HepG2 (cell line): ENCODE results near the gene SLC38A4. TPM values are rescaled to one million over a fixed set of nuclear protein-coding genes. Genes with fewer than 3 reads are reported as not detected.

Experiments
- ATAC-seq: fragments of 200-7000 bp; cut with Tn5 transposase; 3 replicates; pipeline ENCODE4 v1.9.1; 2020; ENCODE audit warnings: mild to moderate bottlenecking, moderate library complexity
- BruUV-seq: library from RNA; stranded (reverse); fragments of 400-500 nt; replicated peaks from 2 replicates; lab custom pipeline; 2021; lab: Mats Ljungman, UMichigan
- CTCF ChIA-PET: fragments of 300-600 bp; formaldehyde crosslinking; extraction: SDS; loops from one replicate; lab custom pipeline; 2021; ENCODE audit warnings: low total read pairs, inconsistent platforms, low intra/inter-chr PET ratio; lab: Yijun Ruan, JAX
- POLR2A ChIA-PET: fragments of 350-600 bp; sonication (Branson Sonifier 250); formaldehyde crosslinking; loops from one replicate; lab custom pipeline; 2020; ENCODE audit warnings: antibody characterized with exemption, inconsistent platforms; lab: Yijun Ruan, JAX
- DNase-seq: peaks from one replicate; pipeline ENCODE4 v3.0.0-alpha.2; 2015; ENCODE audit warnings: low spot score
- FAIRE-seq: peaks from 3 replicates; lab custom pipeline; 2011; peaks lifted over from hg19 to GRCh38; lab: Jason Lieb, UNC
- H2AFZ ChIP-seq: one replicate; pipeline ENCODE4 v1.6.1; 2011; ENCODE audit warnings: low read length, inconsistent platforms
- H3K27ac ChIP-seq: fragments of 300-600 bp; 3 replicates; pipeline ENCODE4 v1.8.0; 2011; ENCODE audit warnings: mixed run types, mild to moderate bottlenecking, mixed read lengths, low read length, inconsistent platforms; ENCODE audit not compliant: insufficient read depth; ENCODE audit errors: extremely low read length
- H3K27me3 ChIP-seq, 2 experiments: fragments of 200-600 bp in 1 of 2; 2 replicates in 1 of 2; 3 replicates in 1 of 2; pipeline versions ENCODE4 v1.6.0 to v1.8.0; 2011; ENCODE audit warnings: low read length in 2 of 2, mild to moderate bottlenecking in 2 of 2, moderate library complexity in 2 of 2, inconsistent platforms in 1 of 2; ENCODE audit not compliant: insufficient read depth in 2 of 2, control insufficient read depth in 1 of 2
- H3K36me3 ChIP-seq, 2 experiments: fragments of 200-600 bp in 1 of 2; replicated peaks in 1 of 2; 2 replicates in 1 of 2; 3 replicates in 1 of 2; pipeline versions ENCODE4 v1.5.1 to v1.8.0; 2011; ENCODE audit warnings: low read length in 2 of 2, inconsistent platforms in 1 of 2; ENCODE audit not compliant: insufficient read depth in 2 of 2, control insufficient read depth in 1 of 2
- H3K4me1 ChIP-seq: 2 replicates; pipeline ENCODE4 v1.5.1; 2012; ENCODE audit warnings: low read length, inconsistent platforms; ENCODE audit not compliant: insufficient read depth
- H3K4me2 ChIP-seq: 2 replicates; pipeline ENCODE4 v1.6.0; 2011; ENCODE audit warnings: low read depth, low read length, inconsistent platforms
- H3K4me3 ChIP-seq, 3 experiments: fragments of 200-600 bp in 1 of 3; sonication (generic), shearing (Covaris generic) in 1 of 3; replicated peaks in 1 of 3; 2 replicates each; pipeline ENCODE4 v1.5.1; 2011 to 2016; ENCODE audit warnings: low read length in 3 of 3, inconsistent platforms in 2 of 3, low read depth in 2 of 3, mild to moderate bottlenecking in 2 of 3, control low read depth in 1 of 3, mixed read lengths in 1 of 3; ENCODE audit not compliant: insufficient read depth in 1 of 3
- H3K79me2 ChIP-seq: one replicate; pipeline ENCODE4 v1.6.1; 2011; ENCODE audit warnings: low read length, inconsistent platforms; ENCODE audit not compliant: insufficient read depth
- H3K9ac ChIP-seq: 2 replicates; pipeline ENCODE4 v1.6.0; 2011; ENCODE audit warnings: mild to moderate bottlenecking, low read depth, low read length, inconsistent platforms; ENCODE audit not compliant: insufficient read depth
- H3K9me3 ChIP-seq: 2 replicates; pipeline ENCODE4 v1.5.1; 2012; ENCODE audit warnings: mild to moderate bottlenecking, low read length
- H4K20me1 ChIP-seq: 2 replicates; pipeline ENCODE4 v1.6.0; 2011; ENCODE audit warnings: inconsistent platforms, mild to moderate bottlenecking, low read length, moderate library complexity; ENCODE audit not compliant: insufficient read depth
- GTF2F1 ChIP-seq: fragments of 150-350 bp; IDR thresholded peaks from 2 replicates; pipeline ENCODE4 v1.6.1; 2014; ENCODE audit warnings: low read length
- HMG20B ChIP-seq: conservative IDR thresholded peaks from 2 replicates; pipeline ENCODE4 v1.6.1; 2016; ENCODE audit warnings: missing genetic modification reagents, missing compliant biosample characterization
- HNF4A ChIP-seq: sonication (generic); formaldehyde crosslinking; IDR thresholded peaks from 2 replicates; pipeline ENCODE4 v1.4.0; 2020; ENCODE audit warnings: missing genetic modification reagents
- MBNL3 ChIP-seq: fragments of 250-450 bp; sonication (Bioruptor Pico); conservative IDR thresholded peaks from 2 replicates; pipeline ENCODE4 v1.8.0; 2022; ENCODE audit warnings: mild to moderate bottlenecking, inconsistent platforms
- MXD4 ChIP-seq: IDR thresholded peaks from 2 replicates; pipeline ENCODE4 v1.6.1; 2016; ENCODE audit warnings: mild to moderate bottlenecking, missing biosample characterization, missing genetic modification reagents
- NFYC ChIP-seq: IDR thresholded peaks from 2 replicates; pipeline ENCODE4 v1.6.1; 2016; ENCODE audit warnings: missing genetic modification reagents, missing compliant biosample characterization
- PAX8 ChIP-seq: sonication (generic); formaldehyde crosslinking; IDR thresholded peaks from 2 replicates; pipeline ENCODE4 v1.8.0; 2022; ENCODE audit warnings: mild to moderate bottlenecking, missing genetic modification reagents, borderline replicate concordance
- REL ChIP-seq: sonication (generic); formaldehyde crosslinking; conservative IDR thresholded peaks from 2 replicates; pipeline ENCODE4 v1.8.0; 2022; ENCODE audit warnings: mild to moderate bottlenecking, missing genetic modification reagents, moderate library complexity
- SALL1 ChIP-seq: sonication (generic); formaldehyde crosslinking; IDR thresholded peaks from 2 replicates; pipeline ENCODE4 v1.8.0; 2022; ENCODE audit warnings: mild to moderate bottlenecking, missing genetic modification reagents
- SKI ChIP-seq: fragments of 450-650 bp; IDR thresholded peaks from one replicate; pipeline ENCODE4 v1.6.1; 2018; ENCODE audit warnings: mild to moderate bottlenecking; ENCODE audit not compliant: partially characterized antibody
- SMAD1 ChIP-seq: sonication (generic); formaldehyde crosslinking; IDR thresholded peaks from 2 replicates; pipeline ENCODE4 v1.4.0; 2020; ENCODE audit warnings: missing genetic modification reagents, low read depth, mild to moderate bottlenecking, borderline replicate concordance
- SOX13 ChIP-seq, 3 experiments: fragments of 450-650 bp in 1 of 3; sonication (generic) in 1 of 3; formaldehyde crosslinking in 1 of 3; IDR thresholded peaks in 2 of 3; conservative IDR thresholded peaks in 1 of 3; 2 replicates each; pipeline versions ENCODE4 v1.5.0 to v1.6.1; 2016 to 2020; ENCODE audit warnings: antibody characterized with exemption in 1 of 3, mild to moderate bottlenecking in 1 of 3, missing compliant biosample characterization in 1 of 3, missing genetic modification reagents in 1 of 3, moderate library complexity in 1 of 3
- SRY ChIP-seq: sonication (generic); formaldehyde crosslinking; IDR thresholded peaks from 2 replicates; pipeline ENCODE4 v1.8.0; 2022; ENCODE audit warnings: mild to moderate bottlenecking, missing genetic modification reagents
- TCF7L2 ChIP-seq: IDR thresholded peaks from 2 replicates; pipeline ENCODE4 v1.6.1; 2011; ENCODE audit warnings: mild to moderate bottlenecking, low read depth, low read length, moderate library complexity
- ZBTB21 ChIP-seq: sonication (generic); formaldehyde crosslinking; IDR thresholded peaks from 2 replicates; pipeline ENCODE4 v1.4.0; 2020; ENCODE audit warnings: missing genetic modification reagents
- ZNF230 ChIP-seq: sonication (generic); formaldehyde crosslinking; IDR thresholded peaks from 2 replicates; pipeline ENCODE4 v1.4.0; 2020; ENCODE audit warnings: mild to moderate bottlenecking, missing genetic modification reagents
- ZNF350 ChIP-seq: sonication (generic); formaldehyde crosslinking; IDR thresholded peaks from 2 replicates; pipeline ENCODE4 v1.4.0; 2020; ENCODE audit warnings: mild to moderate bottlenecking, low read depth, missing genetic modification reagents, borderline replicate concordance
- ZNF878 ChIP-seq: sonication (generic); formaldehyde crosslinking; IDR thresholded peaks from 2 replicates; pipeline ENCODE4 v1.8.1; 2023; ENCODE audit warnings: mild to moderate bottlenecking, missing genetic modification reagents, moderate library complexity
- ZSCAN30 ChIP-seq: sonication (generic); formaldehyde crosslinking; IDR thresholded peaks from 2 replicates; pipeline ENCODE4 v1.5.0; 2020; ENCODE audit warnings: mild to moderate bottlenecking, missing genetic modification reagents
- whole genome bisulfite sequencing: methylation state at CpG from one replicate; pipeline ENCODE4 v1.1.6; 2017; ENCODE audit warnings: low lambda C conversion rate; 5-methylcytosine and 5-hydroxymethylcytosine counted together
- in situ Hi-C: cut with HindIII; loops from 2 replicates; pipeline ENCODE4 v1.10.0; 2017; ENCODE audit warnings: low pct_unique_long_range_greater_than_20kb; ENCODE audit not compliant: extremely low pct_ligation_motif_present
- intact Hi-C: fragments of 100-400 bp; cut with micrococcal nuclease; formaldehyde crosslinking; loops from one replicate; pipeline ENCODE4 v1.10.0; 2022; ENCODE audit not compliant: unreplicated experiment
- polyA plus RNA-seq, 8 experiments: library from polyadenylated mRNA; depleted of rRNA in 3 of 8; stranded (reverse) in 7 of 8; unstranded in 1 of 8; fragments of >200 nt; fragmentation: Illumina TruSeq in 4 of 8; extraction: Trizol in 4 of 8; gene quantifications; 2 replicates each; pipeline versions ENCODE4 v1.2.1 to v1.2.3, GENCODE V29; 2011 to 2016; ENCODE audit warnings: low read depth in 4 of 8, missing spikeins in 1 of 8, mixed read lengths in 1 of 8; ENCODE audit not compliant: insufficient read depth in 1 of 8
- total RNA-seq, 5 experiments: library from RNA; depleted of rRNA; stranded (reverse); fragments of >200 nt; fragmentation: Illumina TruSeq; extraction: Trizol; gene quantifications; 2 replicates each; pipeline ENCODE4 v1.2.3, GENCODE V29; 2016; ENCODE audit warnings: low read depth in 1 of 5
- TF ChIP-seq, protein P1 (sequence below): sonication (generic); formaldehyde crosslinking; IDR thresholded peaks from 2 replicates; pipeline ENCODE4 v1.4.0; 2020; ENCODE audit warnings: missing genetic modification reagents, borderline replicate concordance
- TF ChIP-seq, protein P2 (sequence below): sonication (generic); formaldehyde crosslinking; IDR thresholded peaks from 2 replicates; pipeline ENCODE4 v1.8.0; 2022; ENCODE audit warnings: mild to moderate bottlenecking, missing genetic modification reagents, moderate library complexity

SLC38A4 gene
- total and polyA plus RNA-seq, 2 of the 13 experiments (the other 11 are each of a cell fraction or from before 2014, with no cell fraction given): 3.5 to 5.2 TPM

DNA sequence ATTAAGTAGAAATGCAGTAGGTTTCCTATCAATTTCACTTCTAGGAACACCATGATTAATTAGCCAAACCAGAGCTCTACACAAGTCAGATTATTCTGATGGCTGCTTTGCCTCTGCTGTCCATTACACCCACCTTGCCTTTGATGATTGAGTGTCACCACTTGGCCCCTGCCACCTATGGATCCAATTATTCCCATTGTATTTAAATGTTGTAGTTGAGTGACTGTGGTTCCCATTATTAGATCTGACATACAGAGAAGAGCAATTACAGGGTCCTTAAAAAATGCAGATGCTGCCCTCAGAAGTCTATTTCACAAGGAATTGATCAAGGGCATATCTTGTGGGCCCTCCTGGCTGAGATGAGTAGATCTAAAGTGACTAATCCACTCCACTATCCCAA is 39.5 kb upstream of the SLC38A4 start (continued):
- TF ChIP-seq REL (CRISPR knock-in tag) (no peak), GTF2F1 (no peak), NFYC (CRISPR knock-in tag) (no peak), SALL1 (no peak)
- TF ChIP-seq, protein P1, sequence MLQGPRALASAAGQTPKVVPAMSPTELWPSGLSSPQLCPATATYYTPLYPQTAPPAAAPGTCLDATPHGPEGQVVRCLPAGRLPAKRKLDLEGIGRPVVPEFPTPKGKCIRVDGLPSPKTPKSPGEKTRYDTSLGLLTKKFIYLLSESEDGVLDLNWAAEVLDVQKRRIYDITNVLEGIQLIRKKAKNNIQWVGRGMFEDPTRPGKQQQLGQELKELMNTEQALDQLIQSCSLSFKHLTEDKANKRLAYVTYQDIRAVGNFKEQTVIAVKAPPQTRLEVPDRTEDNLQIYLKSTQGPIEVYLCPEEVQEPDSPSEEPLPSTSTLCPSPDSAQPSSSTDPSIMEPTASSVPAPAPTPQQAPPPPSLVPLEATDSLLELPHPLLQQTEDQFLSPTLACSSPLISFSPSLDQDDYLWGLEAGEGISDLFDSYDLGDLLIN (CRISPR knock-in tag): no peak

DNA sequence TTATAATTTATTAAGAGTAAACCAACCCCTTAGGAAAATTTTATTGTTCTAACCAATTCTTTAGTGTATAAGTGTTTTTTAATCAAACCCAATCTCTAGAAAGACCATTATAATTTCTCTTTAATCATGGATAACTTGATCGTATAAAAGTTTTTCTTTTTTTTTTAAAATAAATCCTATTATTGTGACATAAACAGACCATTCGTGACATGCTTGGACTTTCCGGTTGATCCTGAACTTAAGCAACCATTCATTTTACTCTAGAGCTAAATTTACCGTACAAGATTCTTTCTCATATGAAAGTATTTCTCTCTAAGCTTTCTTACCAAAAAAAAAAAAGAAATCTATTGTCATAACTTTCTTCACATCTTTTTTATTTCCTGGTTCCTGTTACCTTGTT is 32.6 kb upstream of the SLC38A4 start:
- Histone ChIP-seq H3K4me3 (no peak overlapping the region), H3K9ac (no peak overlapping the region), H3K27me3 (no peaks in the 10 kb centered on the region), H3K36me3 (no peaks in the 10 kb centered on the region), H3K4me1 (no peaks in the 10 kb centered on the region), H4K20me1 (no peaks in the 10 kb centered on the region), H3K4me2 (no peak overlapping the region), H2AFZ (no peak overlapping the region), H3K79me2 (no peaks in the 10 kb centered on the region), H3K9me3 (peaks cover 51% of the 10 kb centered on the region), H3K27ac (no peak overlapping the region)
- WGBS: 32% methylated on average over 4 of the region's 4 CpGs
- POLR2A ChIA-PET: no interaction called here
- FAIRE-seq (no peak), DNase-seq (no peak), ATAC-seq (no peak)
- TF ChIP-seq HNF4A (CRISPR knock-in tag) (no peak), ZSCAN30 (no peak), SKI (no peak), ZNF350 (no peak), MBNL3 (CRISPR knock-in tag) (no peak), TCF7L2 (no peak), SOX13 (IDR thresholded peaks at IDR 0.05) (no peak), SOX13 (CRISPR knock-in tag; conservative IDR thresholded peaks at IDR 0.05 in 1 of 2, IDR thresholded peaks at IDR 0.05 in 1 of 2) (no peak), ZNF230 (CRISPR knock-in tag) (no peak), NFYC (CRISPR knock-in tag) (no peak), ZNF878 (CRISPR knock-in tag) (no peak), SRY (CRISPR knock-in tag) (no peak), MXD4 (CRISPR knock-in tag) (no peak), SMAD1 (no peak), PAX8 (CRISPR knock-in tag) (no peak), HMG20B (CRISPR knock-in tag) (no peak), ZBTB21 (CRISPR knock-in tag) (no peak)
- TF ChIP-seq, protein P2, sequence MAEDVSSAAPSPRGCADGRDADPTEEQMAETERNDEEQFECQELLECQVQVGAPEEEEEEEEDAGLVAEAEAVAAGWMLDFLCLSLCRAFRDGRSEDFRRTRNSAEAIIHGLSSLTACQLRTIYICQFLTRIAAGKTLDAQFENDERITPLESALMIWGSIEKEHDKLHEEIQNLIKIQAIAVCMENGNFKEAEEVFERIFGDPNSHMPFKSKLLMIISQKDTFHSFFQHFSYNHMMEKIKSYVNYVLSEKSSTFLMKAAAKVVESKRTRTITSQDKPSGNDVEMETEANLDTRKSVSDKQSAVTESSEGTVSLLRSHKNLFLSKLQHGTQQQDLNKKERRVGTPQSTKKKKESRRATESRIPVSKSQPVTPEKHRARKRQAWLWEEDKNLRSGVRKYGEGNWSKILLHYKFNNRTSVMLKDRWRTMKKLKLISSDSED (CRISPR knock-in tag): no peak
- in situ Hi-C loops (no loop called here), intact Hi-C loops (no loop called here)
- no TSS peak for BruUV-seq
- CTCF ChIA-PET: no interaction called here
